ENCODE results near the gene DNAJC17. TPM values are rescaled to one million over a fixed set of nuclear protein-coding genes. Genes with fewer than 3 reads are reported as not detected.

The DNAJC17 gene
- total RNA-seq, 1 donor from 2014 or later, result 14.0 TPM

DNA sequence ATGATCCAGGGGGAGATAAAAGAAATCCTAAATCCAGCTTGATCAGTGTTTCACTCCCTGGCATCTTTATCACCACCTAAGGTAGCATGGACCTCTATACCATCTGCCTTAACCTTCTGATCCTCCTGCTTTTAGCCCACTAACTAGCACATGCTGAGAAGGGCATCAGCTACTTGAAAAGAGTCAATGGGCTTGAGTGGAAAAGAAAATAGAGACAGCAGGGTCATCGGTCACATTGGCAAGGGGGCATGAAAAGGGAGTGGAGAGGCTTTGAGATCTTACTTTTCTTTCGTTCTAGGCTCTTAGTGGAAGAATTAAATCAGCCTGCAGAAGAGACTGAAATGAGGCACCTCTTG, 623 bp downstream of the DNAJC17 start:
- Histone ChIP-seq H3K4me1 (peaks cover 35% of the 10 kb centered on the region), H3K36me3 (peaks cover 0 to 12% of the 10 kb centered on the region in 2 donors), H3K4me3 (peak overlapping the region; percentile 69 to 86), H3K27ac (peak overlapping the region; percentile 96), H3K9me3 (no peaks in the 10 kb centered on the region), H3K27me3 (no peaks in the 10 kb centered on the region)
- TF ChIP-seq POLR2A (IDR thresholded peaks at IDR 0.05) (no peak), POLR2AphosphoS5 (IDR thresholded peaks at IDR 0.05; ENCODE audit: insufficient read depth in 1 of 2, low read depth in 1 of 2) (no peak)
- TF ChIP-seq, protein P1, sequence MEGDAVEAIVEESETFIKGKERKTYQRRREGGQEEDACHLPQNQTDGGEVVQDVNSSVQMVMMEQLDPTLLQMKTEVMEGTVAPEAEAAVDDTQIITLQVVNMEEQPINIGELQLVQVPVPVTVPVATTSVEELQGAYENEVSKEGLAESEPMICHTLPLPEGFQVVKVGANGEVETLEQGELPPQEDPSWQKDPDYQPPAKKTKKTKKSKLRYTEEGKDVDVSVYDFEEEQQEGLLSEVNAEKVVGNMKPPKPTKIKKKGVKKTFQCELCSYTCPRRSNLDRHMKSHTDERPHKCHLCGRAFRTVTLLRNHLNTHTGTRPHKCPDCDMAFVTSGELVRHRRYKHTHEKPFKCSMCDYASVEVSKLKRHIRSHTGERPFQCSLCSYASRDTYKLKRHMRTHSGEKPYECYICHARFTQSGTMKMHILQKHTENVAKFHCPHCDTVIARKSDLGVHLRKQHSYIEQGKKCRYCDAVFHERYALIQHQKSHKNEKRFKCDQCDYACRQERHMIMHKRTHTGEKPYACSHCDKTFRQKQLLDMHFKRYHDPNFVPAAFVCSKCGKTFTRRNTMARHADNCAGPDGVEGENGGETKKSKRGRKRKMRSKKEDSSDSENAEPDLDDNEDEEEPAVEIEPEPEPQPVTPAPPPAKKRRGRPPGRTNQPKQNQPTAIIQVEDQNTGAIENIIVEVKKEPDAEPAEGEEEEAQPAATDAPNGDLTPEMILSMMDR (IDR thresholded peaks at IDR 0.05), result no peak
- intact Hi-C loops (cut with DNase I), result no loop called here
- no peak for DNase-seq (ENCODE audit: extremely low spot score in 2 of 2)

GRCh38 chr15:40803688-40804087, 3.6 kb downstream of the DNAJC17 start:
- H3K4me3 ChIP-seq, result no peak overlapping the region
- no peaks in the 10 kb centered on the region for H3K27me3 ChIP-seq
- peaks cover 0 to 3% of the 10 kb centered on the region in 2 donors for H3K36me3 ChIP-seq
- no peak for DNase-seq (ENCODE audit: extremely low spot score in 2 of 2)
- peaks cover 30% of the 10 kb centered on the region for H3K4me1 ChIP-seq
- no peaks in the 10 kb centered on the region for H3K9me3 ChIP-seq
- TF ChIP-seq POLR2AphosphoS5 (IDR thresholded peaks at IDR 0.05; ENCODE audit: insufficient read depth in 1 of 2, low read depth in 1 of 2) (no peak), POLR2A (IDR thresholded peaks at IDR 0.05) (no peak)
- TF ChIP-seq, protein P1 (IDR thresholded peaks at IDR 0.05), result no peak
- no peak overlapping the region for H3K27ac ChIP-seq
- intact Hi-C loops (cut with DNase I), result no loop called here

- Histone ChIP-seq H3K9me3 (no peaks in the 10 kb centered on the region), H3K36me3 (peaks cover 0 to 3% of the 10 kb centered on the region in 2 donors), H3K4me1 (peaks cover 24% of the 10 kb centered on the region), H3K27me3 (no peaks in the 10 kb centered on the region), H3K4me3 (no peak overlapping the region), H3K27ac (no peak overlapping the region)
- TF ChIP-seq, protein P1 (IDR thresholded peaks at IDR 0.05), result no peak
- TF ChIP-seq POLR2AphosphoS5 (IDR thresholded peaks at IDR 0.05; ENCODE audit: insufficient read depth in 1 of 2, low read depth in 1 of 2) (no peak), POLR2A (IDR thresholded peaks at IDR 0.05) (no peak)
- intact Hi-C loops (cut with DNase I), result no loop called here
- no peak for DNase-seq (ENCODE audit: extremely low spot score in 2 of 2)
Observed at GRCh38 chr15:40803076-40803475, 4.2 kb downstream of the DNAJC17 start.

DNA sequence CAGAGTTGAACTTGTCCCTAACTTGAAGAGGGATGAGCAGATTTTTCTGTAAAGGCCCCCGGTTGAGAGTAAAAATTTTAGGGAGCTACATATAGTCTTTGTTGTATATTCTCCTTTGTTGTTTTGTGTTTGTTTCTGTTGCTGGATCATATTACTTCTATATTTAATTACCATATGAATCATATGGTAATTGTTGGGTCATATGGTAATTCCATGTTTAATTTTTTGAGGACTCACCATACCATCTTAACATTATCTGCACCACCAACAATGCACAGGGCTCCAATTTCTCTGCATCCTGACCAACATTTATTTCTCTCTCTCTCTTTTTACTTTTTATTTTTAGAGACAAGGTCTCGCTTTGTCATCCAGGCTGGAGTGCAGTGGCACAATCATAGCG, 7.8 kb downstream of the DNAJC17 start:
- peaks cover 21% of the 10 kb centered on the region for H3K4me1 ChIP-seq
- DNase-seq (ENCODE audit: extremely low spot score in 2 of 2), result no peak
- intact Hi-C loops (cut with DNase I), result no loop called here
- peaks cover 0 to 3% of the 10 kb centered on the region in 2 donors for H3K36me3 ChIP-seq
- no peak overlapping the region for H3K27ac ChIP-seq
- no peaks in the 10 kb centered on the region for H3K9me3 ChIP-seq
- no peaks in the 10 kb centered on the region for H3K27me3 ChIP-seq
- TF ChIP-seq POLR2A (IDR thresholded peaks at IDR 0.05) (no peak), POLR2AphosphoS5 (IDR thresholded peaks at IDR 0.05; ENCODE audit: insufficient read depth in 1 of 2, low read depth in 1 of 2) (no peak)
- no peak overlapping the region for H3K4me3 ChIP-seq

GRCh38 chr15:40796512-40796911, 10.8 kb downstream of the DNAJC17 start:
- Histone ChIP-seq H3K27ac (no peak overlapping the region), H3K4me3 (no peak overlapping the region), H3K9me3 (no peaks in the 10 kb centered on the region), H3K36me3 (peaks cover 0 to 3% of the 10 kb centered on the region in 2 donors), H3K27me3 (no peaks in the 10 kb centered on the region), H3K4me1 (peaks cover 25% of the 10 kb centered on the region)
- TF ChIP-seq, protein P1 (IDR thresholded peaks at IDR 0.05), result no peak
- TF ChIP-seq POLR2AphosphoS5 (IDR thresholded peaks at IDR 0.05; ENCODE audit: insufficient read depth in 1 of 2, low read depth in 1 of 2) (no peak), POLR2A (IDR thresholded peaks at IDR 0.05) (no peak)
- intact Hi-C loops (cut with DNase I), result no loop called here
- DNase-seq (ENCODE audit: extremely low spot score in 2 of 2), result no peak
